A673 (cell line): ENCODE results near the gene FBXL19.

Experiments used
- CTCF ChIP-seq: fragments of 300-800, 200-600 bp; sonication (generic); conservative IDR thresholded peaks from 2 replicates; pipeline ENCODE4 v1.5.1; 2017; ENCODE audit warnings: low read depth, mild to moderate bottlenecking, antibody characterized with exemption, low read length, moderate library complexity, mixed read lengths
- EZH2 ChIP-seq: fragments of 200-600 bp; sonication (generic); IDR thresholded peaks from 2 replicates; pipeline ENCODE4 v1.6.1; 2017; ENCODE audit warnings: borderline replicate concordance, low read depth, mild to moderate bottlenecking, mixed read lengths, antibody characterized with exemption, low read length; ENCODE audit not compliant: poor library complexity, severe bottlenecking

GRCh38 chr16:30930160-30930571 lies 6.8 kb downstream of the FBXL19 start:
- TF ChIP-seq CTCF (no peak), EZH2 (no peak)
